Thymus (tissue), 11 donors: ENCODE results near the gene RBBP7. TPM values are rescaled to one million over a fixed set of nuclear protein-coding genes. Genes with fewer than 3 reads are reported as not detected.
"Not testable (repeated sequence)": the region's sequence is repeated elsewhere in the genome, so short reads cannot be mapped to it uniquely, and the experiment has no call there.

ENCODE experiments used
- DNase-seq, 9 donors: peaks; one replicate each; pipeline ENCODE4 v3.0.0-alpha.2; 2013; ENCODE audit warnings: low spot score in 9 of 9, low read depth in 6 of 9, missing footprints in 1 of 9
- H3K27ac ChIP-seq, 2 donors: one replicate each; pipeline ENCODE4 v1.5.1; 2013; ENCODE audit warnings: control low read depth in 1 of 2, low read depth in 1 of 2, low read length in 1 of 2, mild to moderate bottlenecking in 1 of 2, moderate library complexity in 1 of 2
- H3K27me3 ChIP-seq, 2 donors: one replicate each; pipeline ENCODE4 v1.5.1; 2013; ENCODE audit warnings: low read length in 1 of 2; ENCODE audit not compliant: control insufficient read depth in 2 of 2, insufficient read depth in 1 of 2
- H3K36me3 ChIP-seq, 2 donors: one replicate each; pipeline ENCODE4 v1.5.1; 2013; ENCODE audit warnings: low read length in 1 of 2, mild to moderate bottlenecking in 1 of 2, moderate library complexity in 1 of 2; ENCODE audit not compliant: control insufficient read depth in 2 of 2, insufficient read depth in 2 of 2
- H3K4me1 ChIP-seq, 2 donors: one replicate each; pipeline ENCODE4 v1.5.1; 2013; ENCODE audit warnings: low read length in 2 of 2; ENCODE audit not compliant: control insufficient read depth in 2 of 2, insufficient read depth in 2 of 2
- H3K4me3 ChIP-seq, 2 donors: one replicate each; pipeline ENCODE4 v1.5.1; 2013; ENCODE audit warnings: low read length in 2 of 2, control low read depth in 1 of 2, mild to moderate bottlenecking in 1 of 2
- H3K9me3 ChIP-seq, 2 donors: one replicate each; pipeline ENCODE4 v1.5.1; 2013; ENCODE audit warnings: low read length in 1 of 2, mild to moderate bottlenecking in 1 of 2; ENCODE audit not compliant: control insufficient read depth in 2 of 2, insufficient read depth in 1 of 2
- WGBS: extraction: QIAGEN DNeasy Blood & Tissue Kit; methylation state at CpG from one replicate; pipeline ENCODE4 v1.1.7; 2013; 5-methylcytosine and 5-hydroxymethylcytosine counted together
- polyA plus RNA-seq: library from polyadenylated mRNA; stranded (reverse); fragments of 200-250 nt; gene quantifications from one replicate; pipeline ENCODE4 v1.2.3, GENCODE V29; 2013
- total RNA-seq: library from RNA; stranded (reverse); fragments of 120-200 nt; gene quantifications from one replicate; pipeline ENCODE4 v1.2.4, GENCODE V29; 2013
- donor health status: healthy.

RBBP7 gene
- total and polyA plus RNA-seq, 2 donors: 130 to 167 TPM

DNA sequence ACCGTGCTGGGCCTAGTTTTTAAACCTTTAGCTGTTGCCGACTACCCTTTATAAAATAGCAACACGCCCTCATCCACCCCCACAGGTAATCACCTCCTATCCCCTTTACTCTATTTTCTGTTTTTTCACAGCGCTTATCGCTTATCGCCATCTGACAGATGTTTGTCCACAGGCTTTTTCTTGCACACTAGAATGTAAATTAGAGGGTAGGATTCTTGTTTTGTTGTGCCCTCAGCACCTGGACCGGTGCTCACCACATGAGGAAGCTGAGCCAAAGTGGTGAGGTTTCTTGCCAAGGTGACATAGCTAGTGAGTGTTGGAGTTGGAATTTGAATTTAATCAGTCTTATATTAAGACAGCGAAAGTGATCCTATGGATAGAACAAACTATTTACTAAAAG is 2.9 kb upstream of the RBBP7 start:
- WGBS: 73% methylated on average over 8 of the region's 8 CpGs
- Histone ChIP-seq H3K4me3 (no peak overlapping the region), H3K4me1 (peaks cover 3 to 12% of the 10 kb centered on the region in 2 donors), H3K9me3 (no peaks in the 10 kb centered on the region), H3K27ac (no peak overlapping the region), H3K27me3 (peaks cover 0 to 17% of the 10 kb centered on the region in 2 donors), H3K36me3 (peaks cover 0 to 3% of the 10 kb centered on the region in 2 donors)
- peak in 1 of 9 donors; percentile 8 for DNase-seq

DNA sequence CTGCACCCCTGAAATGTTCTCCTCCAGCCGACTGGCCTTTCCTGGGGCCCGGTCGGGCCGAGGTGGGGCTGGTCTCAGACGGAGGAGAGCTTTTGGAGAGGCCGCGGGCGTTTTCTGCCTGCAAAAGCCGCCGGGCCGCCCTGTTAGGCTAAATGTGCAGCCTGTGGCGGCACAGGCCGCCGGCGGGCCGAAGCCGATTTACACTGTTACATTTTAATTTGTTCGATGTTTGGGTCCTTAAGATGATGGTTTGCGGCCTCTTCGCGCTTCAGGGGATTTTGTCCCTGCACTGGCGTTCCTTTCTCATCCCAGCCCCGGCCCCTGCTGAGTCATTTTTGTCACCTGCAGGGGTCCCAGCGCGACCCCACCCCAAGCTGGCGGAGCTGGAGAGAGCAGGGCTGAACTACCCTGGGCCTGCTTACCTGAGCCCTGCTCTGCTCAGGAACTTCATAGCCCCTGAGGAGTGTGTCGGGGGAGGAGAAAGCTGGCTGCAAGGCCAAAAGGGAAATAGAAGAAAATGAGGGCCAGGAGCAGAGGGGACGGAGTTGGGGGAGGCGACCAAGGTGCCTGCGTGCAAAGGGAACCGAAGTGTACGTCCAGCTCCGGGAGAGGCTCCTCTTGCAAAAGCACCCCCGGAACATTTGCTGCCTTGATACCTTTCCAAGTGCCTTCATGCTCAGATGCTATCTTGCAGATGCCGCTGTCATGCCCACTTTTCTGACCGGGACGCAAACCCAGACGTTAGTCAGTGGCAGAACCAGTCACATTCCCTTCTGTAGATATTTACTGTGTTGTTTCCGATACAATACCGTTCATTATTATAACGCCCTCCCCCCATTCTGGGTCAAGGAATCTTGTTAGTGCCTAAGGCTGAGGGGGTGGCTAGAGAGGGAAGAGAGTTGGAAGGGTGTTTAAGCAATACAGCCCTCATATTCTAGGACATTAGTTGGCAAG is 977 bp upstream of the RBBP7 start:
- Histone ChIP-seq H3K9me3 (no peaks in the 10 kb centered on the region), H3K27me3 (peaks cover 0 to 17% of the 10 kb centered on the region in 2 donors), H3K4me3 (peak overlapping the region; percentile 65), H3K36me3 (peaks cover 0 to 5% of the 10 kb centered on the region in 2 donors), H3K27ac (peak overlapping the region; percentile 94 to 96), H3K4me1 (peaks cover 6 to 12% of the 10 kb centered on the region in 2 donors)
- 11% methylated on average over 41 of the region's 41 CpGs for WGBS
- peak in 5 of 9 donors; percentile 10 to 52 (median 23) for DNase-seq

DNA sequence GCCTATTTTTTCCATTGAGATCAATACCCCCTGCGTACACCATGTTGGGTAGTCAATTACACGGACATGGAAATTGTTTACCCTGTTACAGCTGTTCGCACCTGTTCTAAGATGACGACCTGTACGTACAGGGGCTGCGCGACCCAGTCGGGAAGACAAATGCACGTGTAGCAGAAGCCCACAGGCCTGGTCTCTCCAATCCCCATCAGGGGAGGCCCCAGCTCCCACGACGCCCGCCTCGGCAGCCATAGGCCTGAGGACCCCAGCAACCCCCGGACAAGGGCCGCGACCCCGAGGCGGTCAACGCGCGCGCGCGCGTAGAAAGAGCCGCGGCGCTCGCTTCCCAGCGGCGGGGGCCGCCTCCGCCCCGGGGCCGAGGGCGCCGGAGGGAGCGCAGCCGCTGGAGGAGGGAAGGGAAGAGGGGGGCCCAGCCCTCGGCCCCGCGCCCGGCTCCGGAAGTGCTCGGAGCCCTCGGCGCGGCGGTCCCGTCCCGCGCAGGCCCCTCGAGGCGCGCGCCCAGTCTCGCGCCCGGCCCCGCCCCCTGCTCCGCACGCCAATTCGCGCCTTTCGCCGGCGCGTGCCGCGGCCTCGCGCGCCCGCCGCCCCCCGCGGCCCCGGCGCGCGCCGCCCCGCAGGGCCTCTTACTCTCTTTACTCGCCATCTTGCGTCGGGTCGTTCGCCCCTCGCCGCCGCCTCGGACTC is 618 bp downstream of the RBBP7 start:
- peaks cover 0 to 17% of the 10 kb centered on the region in 2 donors for H3K27me3 ChIP-seq
- DNase-seq: peak in 4 of 9 donors; percentile 11 to 57 (median 47)
- H3K9me3 ChIP-seq: no peaks in the 10 kb centered on the region
- H3K4me3 ChIP-seq: peak overlapping the region; percentile 71 to 75
- H3K27ac ChIP-seq: peak overlapping the region; percentile 96 to 97
- H3K4me1 ChIP-seq: peaks cover 6 to 12% of the 10 kb centered on the region in 2 donors
- peaks cover 0 to 7% of the 10 kb centered on the region in 2 donors for H3K36me3 ChIP-seq
- under 1% methylated on average over 72 of the region's 92 CpGs for WGBS

DNA sequence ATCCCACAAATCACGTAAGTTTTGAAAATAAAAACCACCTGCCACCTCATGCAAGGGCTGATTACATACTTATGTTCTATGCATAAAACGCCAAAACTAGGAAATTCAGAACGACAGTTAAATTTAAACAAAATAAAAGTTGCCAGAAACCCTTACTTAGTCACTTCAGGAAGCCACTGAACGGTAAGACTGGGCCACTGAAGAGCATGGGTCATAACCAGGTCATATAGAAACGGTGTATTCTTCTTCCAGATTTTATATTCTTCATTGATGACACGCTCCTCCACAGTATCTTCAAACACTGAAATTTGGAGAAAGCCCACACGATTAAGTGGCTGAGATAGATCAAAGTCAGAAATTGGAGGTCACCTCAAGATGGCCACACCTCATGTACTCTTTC is 1.2 kb downstream of the RBBP7 start:
- no peak for DNase-seq
- WGBS: 6% methylated on average over 7 of the region's 7 CpGs
- peaks cover 6 to 12% of the 10 kb centered on the region in 2 donors for H3K4me1 ChIP-seq
- H3K9me3 ChIP-seq: no peaks in the 10 kb centered on the region
- peak overlapping the region in 1 of 2 donors; percentile 50 for H3K27ac ChIP-seq
- peaks cover 0 to 7% of the 10 kb centered on the region in 2 donors for H3K36me3 ChIP-seq
- H3K27me3 ChIP-seq: peaks cover 0 to 17% of the 10 kb centered on the region in 2 donors
- peak overlapping the region; percentile 57 to 71 for H3K4me3 ChIP-seq

DNA sequence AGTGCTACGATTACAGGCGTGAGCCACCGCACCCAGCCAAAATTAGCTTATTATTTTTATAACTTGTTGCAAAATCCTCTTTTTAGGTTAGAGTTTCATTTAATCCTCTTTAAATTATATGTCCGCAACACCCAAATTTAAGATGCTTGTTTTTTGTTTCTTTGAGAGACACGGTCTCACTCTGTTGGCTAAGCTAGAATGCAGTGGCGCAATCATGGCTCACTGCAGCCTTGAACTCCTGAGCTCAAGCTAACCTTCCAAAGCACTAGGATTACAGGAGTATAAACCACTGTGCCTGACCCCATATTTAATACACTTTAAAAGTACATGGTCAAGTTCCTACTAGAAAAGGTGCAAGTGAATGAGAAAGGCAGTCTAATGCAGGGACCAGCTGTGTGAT is 2.2 kb downstream of the RBBP7 start:
- Histone ChIP-seq H3K4me1 (peaks cover 6 to 12% of the 10 kb centered on the region in 2 donors), H3K9me3 (no peaks in the 10 kb centered on the region), H3K36me3 (peaks cover 0 to 14% of the 10 kb centered on the region in 2 donors), H3K27me3 (peaks cover 0 to 17% of the 10 kb centered on the region in 2 donors), H3K4me3 (no peak overlapping the region), H3K27ac (no peak overlapping the region)
- 96% methylated on average over 6 of the region's 6 CpGs for WGBS
- no peak for DNase-seq

DNA sequence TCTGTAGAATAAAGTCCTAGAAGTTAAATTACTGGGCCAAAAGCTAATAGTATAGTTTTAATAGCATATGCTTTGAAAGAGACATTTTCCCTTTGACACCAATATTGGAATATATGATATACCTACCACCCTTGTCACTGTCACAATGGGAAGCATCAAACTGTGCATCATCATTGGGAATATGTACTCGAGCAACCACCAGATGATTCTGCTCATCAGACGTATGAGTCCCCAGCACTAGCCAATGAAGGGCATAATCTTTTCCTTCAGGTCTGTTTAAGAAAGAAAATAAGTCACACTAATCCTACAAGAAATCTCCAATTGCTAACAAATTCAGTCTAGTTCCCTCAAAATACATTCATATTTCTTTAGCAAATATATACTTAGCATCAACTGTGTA is 7.3 kb downstream of the RBBP7 start:
- peaks cover 0 to under 1% of the 10 kb centered on the region in 2 donors for H3K4me1 ChIP-seq
- peaks cover 11 to 49% of the 10 kb centered on the region in 2 donors for H3K36me3 ChIP-seq
- no peaks in the 10 kb centered on the region for H3K9me3 ChIP-seq
- no peak overlapping the region for H3K27ac ChIP-seq
- 94% methylated on average over 2 of the region's 2 CpGs for WGBS
- no peak overlapping the region for H3K4me3 ChIP-seq
- DNase-seq: no peak
- no peaks in the 10 kb centered on the region for H3K27me3 ChIP-seq

DNA sequence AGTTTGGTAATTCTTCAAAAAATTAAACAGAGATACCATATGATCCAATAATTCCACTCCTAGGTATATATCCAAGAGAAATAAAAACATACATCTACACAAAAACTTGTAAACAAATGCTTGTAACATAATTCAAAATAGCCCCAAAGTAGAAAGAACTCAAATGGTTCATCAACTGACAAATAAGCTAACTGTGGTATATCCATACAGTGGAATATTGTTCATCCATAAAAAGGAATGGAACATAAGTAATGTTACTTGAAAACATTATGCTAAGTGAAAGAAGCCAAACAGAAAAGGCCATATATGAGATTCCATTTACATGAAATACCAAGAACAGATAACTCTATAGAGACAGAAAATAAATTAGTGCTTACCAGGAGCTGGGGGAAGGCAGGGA is 13.4 kb downstream of the RBBP7 start:
- H3K4me3 ChIP-seq: no peak overlapping the region
- peaks cover 23 to 68% of the 10 kb centered on the region in 2 donors for H3K36me3 ChIP-seq
- H3K27ac ChIP-seq: no peak overlapping the region
- H3K4me1 ChIP-seq: no peaks in the 10 kb centered on the region
- H3K27me3 ChIP-seq: no peaks in the 10 kb centered on the region
- no peak for DNase-seq
- H3K9me3 ChIP-seq: no peaks in the 10 kb centered on the region

DNA sequence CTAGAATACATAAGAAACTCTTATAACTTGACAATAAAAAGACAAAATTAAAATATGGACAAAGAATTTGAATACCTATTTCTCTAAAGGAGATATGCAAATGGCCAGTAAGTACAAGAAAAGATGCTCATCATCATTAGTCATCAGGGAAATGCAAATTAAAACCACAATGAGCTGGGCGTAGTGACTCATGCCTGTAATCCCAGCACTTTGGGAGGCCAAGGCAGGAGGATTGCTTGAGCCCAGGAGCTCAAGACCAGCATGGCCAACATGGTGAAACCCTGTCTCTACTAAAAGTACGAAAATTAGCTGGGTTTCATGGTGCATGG is 14.1 kb downstream of the RBBP7 start:
- not testable (repeated sequence) for DNase-seq, H3K4me1 ChIP-seq, H3K27me3 ChIP-seq, H3K9me3 ChIP-seq, H3K27ac ChIP-seq, H3K4me3 ChIP-seq
- H3K36me3 ChIP-seq: peaks cover 18 to 66% of the 10 kb centered on the region in 2 donors
- WGBS: 100% methylated on average over 2 of the region's 2 CpGs
